ENCODE data around the gene ALKBH1.

ALKBH1 gene

DNA sequence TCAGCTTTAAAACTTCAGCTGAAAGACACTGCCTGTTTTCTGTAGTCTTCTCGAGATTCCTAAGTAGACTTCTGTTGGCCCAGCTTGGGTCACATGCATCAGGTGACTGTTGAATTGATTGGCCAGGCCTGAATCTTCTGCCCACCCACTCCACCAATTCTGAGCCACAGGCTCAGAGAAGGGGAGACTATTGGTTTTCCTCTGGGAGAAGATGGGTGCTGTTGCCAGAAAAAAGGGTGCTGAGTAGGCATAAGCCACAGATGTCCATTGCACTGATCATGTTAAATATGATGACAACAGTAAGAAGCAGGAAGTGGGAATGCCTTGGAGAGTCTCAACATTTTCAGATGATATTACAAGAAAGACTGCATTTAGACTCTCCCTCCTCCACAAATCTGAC is 84.6 kb downstream of the ALKBH1 start:
- Histone ChIP-seq H3K36me3 (ENCODE audit: control insufficient read depth in 2 of 2, insufficient read depth in 2 of 2, low read length in 2 of 2) (no peaks in the 10 kb centered on the region), H3K9me3 (ENCODE audit: control insufficient read depth in 2 of 2, low read length in 2 of 2) (no peaks in the 10 kb centered on the region), H3K4me3 (ENCODE audit: low read length in 2 of 2) (no peak overlapping the region), H3K9ac (ENCODE audit: low read length in 2 of 2) (no peak overlapping the region), H3K27me3 (ENCODE audit: control insufficient read depth in 1 of 2, insufficient read depth in 2 of 2, low read length in 2 of 2) (no peaks in the 10 kb centered on the region), H3K4me1 (ENCODE audit: control insufficient read depth, insufficient read depth, low read length) (no peaks in the 10 kb centered on the region), H3K27ac (ENCODE audit: low read length) (no peak overlapping the region)

Data from stomach smooth muscle (tissue), 2 donors.